ENCODE measurements around the gene BAZ1A. TPM values are rescaled to one million over a fixed set of nuclear protein-coding genes. Genes with fewer than 3 reads are reported as not detected.

BAZ1A gene
- total and polyA plus RNA-seq, 2 of the 8 experiments (the other 6 are each of a cell fraction or from before 2014, with no cell fraction given): 8.0 to 23.1 TPM

DNA sequence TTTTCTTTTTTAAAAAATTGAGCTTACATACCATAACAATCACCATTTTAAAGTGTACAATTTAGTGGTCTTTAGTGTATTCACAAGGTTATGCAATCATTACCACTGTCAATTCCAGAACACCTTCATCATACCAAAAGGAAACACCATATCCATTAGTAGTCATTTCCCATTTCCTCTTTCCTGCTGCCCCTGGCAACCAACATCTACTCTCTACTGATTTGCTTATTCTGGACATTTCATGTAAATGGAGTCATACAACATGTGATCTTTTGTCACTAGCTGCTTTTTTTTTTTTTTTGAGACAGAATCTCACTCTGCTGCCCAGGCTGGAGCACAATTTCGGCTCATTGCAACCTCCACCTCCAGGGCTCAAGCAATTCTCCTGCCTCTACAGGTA, 93.9 kb downstream of the BAZ1A start:
- Histone ChIP-seq H3K4me3 (ENCODE audit: extremely low read depth in 1 of 4, insufficient read depth in 2 of 4, low read depth in 3 of 4, low read length in 4 of 4) (no peak overlapping the region), H3K36me3 (ENCODE audit: control insufficient read depth in 2 of 4, insufficient read depth in 4 of 4, low read length in 3 of 4) (peaks cover 0 to 23% (median 10%) of the 10 kb centered on the region in 4 experiments; a peak in 3 of 8 replicates), H3K14ac (ENCODE audit: insufficient read length) (no peak overlapping the region), H2BK20ac (ENCODE audit: low read length) (no peak overlapping the region), H3K4ac (replicated peaks; ENCODE audit: insufficient read length, low read depth, low read length) (no peak overlapping the region), H3K4me2 (ENCODE audit: insufficient read depth in 1 of 2, low read depth in 2 of 2, low read length in 2 of 2) (no peak overlapping the region), H3K23ac (ENCODE audit: insufficient read length) (no peak overlapping the region), H2AFZ (ENCODE audit: low read length) (no peak overlapping the region), H3K56ac (replicated peaks; ENCODE audit: insufficient read length, low read depth, low read length) (no peak overlapping the region), H2AK5ac (ENCODE audit: low read depth, low read length) (no peak overlapping the region), H3K4me1 (replicated peaks in 1 of 4; ENCODE audit: control insufficient read depth in 3 of 4, insufficient read depth in 4 of 4, low read length in 3 of 4) (no peaks in the 10 kb centered on the region), H4K20me1 (replicated peaks in 1 of 2; ENCODE audit: control insufficient read depth in 1 of 2, insufficient read depth in 2 of 2, low read length in 2 of 2) (peaks cover 0 to 2% of the 10 kb centered on the region in 2 experiments), H4K5ac (ENCODE audit: insufficient read length, low read depth, low read length) (no peak overlapping the region), H3K9me3 (ENCODE audit: insufficient read depth in 2 of 2, low read depth in 1 of 2, low read length in 1 of 2) (no peaks in the 10 kb centered on the region), H3K27ac (ENCODE audit: low read depth, low read length) (no peak overlapping the region), H3K27me3 (replicated peaks in 1 of 4; ENCODE audit: control insufficient read depth in 3 of 4, extremely low read depth in 1 of 4, insufficient read depth in 3 of 4, low read length in 3 of 4) (no peaks in the 10 kb centered on the region), H2BK15ac (ENCODE audit: low read length) (no peak overlapping the region), H3K9ac (replicated peaks in 1 of 4; ENCODE audit: extremely low read depth in 1 of 4, low read depth in 3 of 4, low read length in 3 of 4) (no peak overlapping the region), H4K8ac (ENCODE audit: extremely low read depth, insufficient read depth, low read length) (no peak overlapping the region), H2BK120ac (replicated peaks; ENCODE audit: low read depth, low read length) (no peak overlapping the region), H3K79me2 (ENCODE audit: control insufficient read depth in 1 of 2, insufficient read depth in 2 of 2, low read length in 2 of 2) (no peaks in the 10 kb centered on the region), H3K23me2 (ENCODE audit: low read depth, low read length) (no peaks in the 10 kb centered on the region), H3K79me1 (ENCODE audit: low read depth, low read length) (no peaks in the 10 kb centered on the region), H4K91ac (replicated peaks; ENCODE audit: insufficient read length, low read length) (no peak overlapping the region), H2BK12ac (ENCODE audit: low read depth, low read length) (no peak overlapping the region), H2BK5ac (ENCODE audit: low read depth, low read length) (no peak overlapping the region), H3K18ac (ENCODE audit: extremely low read depth, low read length) (no peak overlapping the region)
- TF ChIP-seq SP4 (IDR thresholded peaks at IDR 0.05; ENCODE audit: low read length): no peak
- TF ChIP-seq JUN (IDR thresholded peaks at IDR 0.05; ENCODE audit: low read depth, low read length): no peak
- no peak for TF ChIP-seq EGR1 (IDR thresholded peaks at IDR 0.05; ENCODE audit: borderline replicate concordance, low read depth, low read length)
- no peak for TF ChIP-seq NRF1 (IDR thresholded peaks at IDR 0.05; ENCODE audit: low read depth, low read length)
- TF ChIP-seq, protein P1, sequence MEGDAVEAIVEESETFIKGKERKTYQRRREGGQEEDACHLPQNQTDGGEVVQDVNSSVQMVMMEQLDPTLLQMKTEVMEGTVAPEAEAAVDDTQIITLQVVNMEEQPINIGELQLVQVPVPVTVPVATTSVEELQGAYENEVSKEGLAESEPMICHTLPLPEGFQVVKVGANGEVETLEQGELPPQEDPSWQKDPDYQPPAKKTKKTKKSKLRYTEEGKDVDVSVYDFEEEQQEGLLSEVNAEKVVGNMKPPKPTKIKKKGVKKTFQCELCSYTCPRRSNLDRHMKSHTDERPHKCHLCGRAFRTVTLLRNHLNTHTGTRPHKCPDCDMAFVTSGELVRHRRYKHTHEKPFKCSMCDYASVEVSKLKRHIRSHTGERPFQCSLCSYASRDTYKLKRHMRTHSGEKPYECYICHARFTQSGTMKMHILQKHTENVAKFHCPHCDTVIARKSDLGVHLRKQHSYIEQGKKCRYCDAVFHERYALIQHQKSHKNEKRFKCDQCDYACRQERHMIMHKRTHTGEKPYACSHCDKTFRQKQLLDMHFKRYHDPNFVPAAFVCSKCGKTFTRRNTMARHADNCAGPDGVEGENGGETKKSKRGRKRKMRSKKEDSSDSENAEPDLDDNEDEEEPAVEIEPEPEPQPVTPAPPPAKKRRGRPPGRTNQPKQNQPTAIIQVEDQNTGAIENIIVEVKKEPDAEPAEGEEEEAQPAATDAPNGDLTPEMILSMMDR (IDR thresholded peaks at IDR 0.05; ENCODE audit: control extremely low read depth in 1 of 3, insufficient read depth in 1 of 3, low read depth in 1 of 3, low read length in 3 of 3): no peak
- TF ChIP-seq YY1 (IDR thresholded peaks at IDR 0.05; ENCODE audit: low read depth, low read length): no peak
- no peak for TF ChIP-seq RXRA (IDR thresholded peaks at IDR 0.05; ENCODE audit: insufficient read depth, low read depth, low read length)
- no peak for TF ChIP-seq MAFK (IDR thresholded peaks at IDR 0.05; ENCODE audit: low read depth, low read length)
- no peak for DNase-seq (ENCODE audit: low read depth in 1 of 2, low spot score in 2 of 2)
- ChIA-PET CTCF (ENCODE audit: partially characterized antibody) (interaction anchor here (1.5 kb wide), 1 partner anchor 108 kb away, joined by 3 read pairs; no protein-coding TSS in a partner anchor), POLR2A (ENCODE audit: partially characterized antibody) (no interaction called here)
- no peak for FAIRE-seq
- 91% methylated on average over 1 of the region's 1 CpG; no CpG with 5 or more reads in 1 of the 2 experiments for WGBS, 2 experiments (ENCODE audit: extremely low coverage in 1 of 2, insufficient coverage in 1 of 2, insufficient read length in 1 of 2, insufficient replicate concordance in 2 of 2, low coverage in 1 of 2, low lambda C conversion rate in 2 of 2, missing lambda C conversion rate in 1 of 2)
